Glutamatergic neuron (in vitro differentiated cells): Measurements from ENCODE around the gene XRCC6. TPM values are rescaled to one million over a fixed set of nuclear protein-coding genes. Genes with fewer than 3 reads are reported as not detected.
A peak's percentile ranks its signal among the peaks of the same experiment; 100 is the strongest.
"Not testable (repeated sequence)": the region's sequence is repeated elsewhere in the genome, so short reads cannot be mapped to it uniquely, and the experiment has no call there.

Experiments used
- DNase-seq: peaks from one replicate; pipeline ENCODE4 v3.0.0; 2022
- H3K27ac Mint-ChIP-seq: one replicate; pipeline ENCODE4 v1.8.0; 2020; ENCODE audit warnings: mild to moderate bottlenecking, mixed read lengths, inconsistent platforms; ENCODE audit not compliant: unreplicated experiment
- H3K27me3 Mint-ChIP-seq: one replicate; pipeline ENCODE4 v1.8.0; 2020; ENCODE audit warnings: mild to moderate bottlenecking, moderate library complexity, mixed read lengths, inconsistent platforms; ENCODE audit not compliant: unreplicated experiment
- H3K36me3 Mint-ChIP-seq: one replicate; pipeline ENCODE4 v1.8.0; 2020; ENCODE audit warnings: mild to moderate bottlenecking, mixed read lengths, inconsistent platforms; ENCODE audit not compliant: unreplicated experiment
- H3K4me1 Mint-ChIP-seq: one replicate; pipeline ENCODE4 v1.8.0; 2020; ENCODE audit warnings: mild to moderate bottlenecking, low read depth, mixed read lengths, inconsistent platforms; ENCODE audit not compliant: unreplicated experiment
- H3K4me3 Mint-ChIP-seq: one replicate; pipeline ENCODE4 v1.8.0; 2020; ENCODE audit warnings: mild to moderate bottlenecking, mixed read lengths, inconsistent platforms; ENCODE audit not compliant: unreplicated experiment
- H3K9me3 Mint-ChIP-seq: one replicate; pipeline ENCODE4 v1.8.0; 2020; ENCODE audit warnings: mild to moderate bottlenecking, moderate library complexity, mixed read lengths, inconsistent platforms; ENCODE audit not compliant: unreplicated experiment
- total RNA-seq: library from RNA; stranded (reverse); fragmentation: NEBNext Ultra II Directional; extraction: Animal tissue kit (Norgen Biotek cat#: 25700); gene quantifications from one replicate; pipeline ENCODE4 v1.2.1, GENCODE V29; 2021; ENCODE audit not compliant: unreplicated experiment
- TF ChIP-seq, protein P1 (sequence below): fragments of 200-600 bp; sonication (generic); IDR thresholded peaks from one replicate; pipeline ENCODE4 v1.5.0; 2021; ENCODE audit not compliant: partially characterized antibody, unreplicated experiment

XRCC6 gene
- total RNA-seq, 1 donor from 2014 or later: 155 TPM

DNA sequence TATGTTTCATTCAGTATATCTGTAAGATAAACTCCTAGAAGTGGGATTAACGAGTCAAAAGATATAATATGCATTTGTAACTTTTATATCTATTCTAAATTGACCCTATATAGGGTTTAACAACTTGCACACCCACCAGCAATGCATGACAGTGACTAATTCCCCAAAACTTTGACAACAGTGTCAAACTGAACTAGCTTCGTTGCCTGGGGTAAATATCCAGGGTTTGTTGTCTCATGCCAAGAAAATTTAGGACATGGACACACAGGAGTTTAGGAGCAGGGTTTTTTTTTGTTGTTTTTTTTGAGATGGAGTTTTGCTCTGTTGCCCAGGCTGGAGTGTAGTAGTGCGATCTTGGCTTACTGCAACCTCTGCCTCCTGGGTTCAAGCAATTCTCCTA lies 62.5 kb downstream of the XRCC6 start:
- H3K27ac Mint-ChIP-seq: no peak overlapping the region
- H3K4me3 Mint-ChIP-seq: no peak overlapping the region
- TF ChIP-seq, protein P1, sequence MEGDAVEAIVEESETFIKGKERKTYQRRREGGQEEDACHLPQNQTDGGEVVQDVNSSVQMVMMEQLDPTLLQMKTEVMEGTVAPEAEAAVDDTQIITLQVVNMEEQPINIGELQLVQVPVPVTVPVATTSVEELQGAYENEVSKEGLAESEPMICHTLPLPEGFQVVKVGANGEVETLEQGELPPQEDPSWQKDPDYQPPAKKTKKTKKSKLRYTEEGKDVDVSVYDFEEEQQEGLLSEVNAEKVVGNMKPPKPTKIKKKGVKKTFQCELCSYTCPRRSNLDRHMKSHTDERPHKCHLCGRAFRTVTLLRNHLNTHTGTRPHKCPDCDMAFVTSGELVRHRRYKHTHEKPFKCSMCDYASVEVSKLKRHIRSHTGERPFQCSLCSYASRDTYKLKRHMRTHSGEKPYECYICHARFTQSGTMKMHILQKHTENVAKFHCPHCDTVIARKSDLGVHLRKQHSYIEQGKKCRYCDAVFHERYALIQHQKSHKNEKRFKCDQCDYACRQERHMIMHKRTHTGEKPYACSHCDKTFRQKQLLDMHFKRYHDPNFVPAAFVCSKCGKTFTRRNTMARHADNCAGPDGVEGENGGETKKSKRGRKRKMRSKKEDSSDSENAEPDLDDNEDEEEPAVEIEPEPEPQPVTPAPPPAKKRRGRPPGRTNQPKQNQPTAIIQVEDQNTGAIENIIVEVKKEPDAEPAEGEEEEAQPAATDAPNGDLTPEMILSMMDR: no peak
- peaks cover under 1% of the 10 kb centered on the region for H3K4me1 Mint-ChIP-seq
- peaks cover 4% of the 10 kb centered on the region for H3K36me3 Mint-ChIP-seq
- H3K9me3 Mint-ChIP-seq: peaks cover 4% of the 10 kb centered on the region
- no peak for DNase-seq
- H3K27me3 Mint-ChIP-seq: peaks cover 3% of the 10 kb centered on the region

DNA sequence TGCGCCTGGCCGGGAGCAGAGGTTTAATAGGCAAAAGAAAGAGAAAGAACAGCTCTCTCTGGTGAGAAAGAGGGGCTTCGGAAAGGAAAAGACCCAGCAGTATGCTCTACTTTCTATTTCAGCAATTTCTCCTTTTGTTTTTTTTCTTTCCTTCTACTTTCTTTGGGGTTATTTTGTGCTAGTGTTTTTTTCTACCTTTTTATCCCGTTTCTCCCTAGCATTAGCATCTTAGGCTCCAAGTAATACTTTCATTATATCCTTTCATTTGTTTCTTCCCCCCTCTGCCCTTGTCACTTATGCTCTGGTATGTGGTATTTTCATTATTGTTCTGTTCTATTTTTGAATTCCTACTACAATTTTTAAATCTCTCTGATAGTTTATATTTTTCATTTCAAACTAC lies 63.1 kb downstream of the XRCC6 start:
- Mint-ChIP-seq H3K27ac (no peak overlapping the region), H3K36me3 (peaks cover 4% of the 10 kb centered on the region), H3K4me3 (no peak overlapping the region), H3K4me1 (peaks cover 3% of the 10 kb centered on the region), H3K27me3 (peaks cover 5% of the 10 kb centered on the region), H3K9me3 (peaks cover 6% of the 10 kb centered on the region)
- TF ChIP-seq, protein P1: no peak
- no peak for DNase-seq

DNA sequence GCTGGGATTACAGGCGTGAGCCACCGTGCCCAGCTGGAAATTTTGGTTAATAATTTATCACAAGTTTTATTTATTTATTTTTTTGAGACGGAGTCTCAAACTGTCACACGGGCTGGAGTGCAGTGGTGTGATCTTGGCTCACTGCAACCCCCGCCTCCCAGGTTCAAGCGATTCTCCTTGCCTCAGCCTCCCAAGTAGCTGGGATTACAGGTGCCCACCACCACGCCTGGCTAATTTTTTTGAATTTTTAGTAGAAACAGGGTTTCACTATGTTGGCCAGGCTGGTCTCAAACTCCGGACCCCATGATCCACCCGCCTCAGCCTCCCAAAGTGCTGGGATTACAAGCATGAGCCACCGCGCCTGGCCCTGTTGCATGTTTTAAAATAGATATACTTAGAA lies 65.8 kb downstream of the XRCC6 start:
- not testable (repeated sequence) for H3K27me3 Mint-ChIP-seq

DNA sequence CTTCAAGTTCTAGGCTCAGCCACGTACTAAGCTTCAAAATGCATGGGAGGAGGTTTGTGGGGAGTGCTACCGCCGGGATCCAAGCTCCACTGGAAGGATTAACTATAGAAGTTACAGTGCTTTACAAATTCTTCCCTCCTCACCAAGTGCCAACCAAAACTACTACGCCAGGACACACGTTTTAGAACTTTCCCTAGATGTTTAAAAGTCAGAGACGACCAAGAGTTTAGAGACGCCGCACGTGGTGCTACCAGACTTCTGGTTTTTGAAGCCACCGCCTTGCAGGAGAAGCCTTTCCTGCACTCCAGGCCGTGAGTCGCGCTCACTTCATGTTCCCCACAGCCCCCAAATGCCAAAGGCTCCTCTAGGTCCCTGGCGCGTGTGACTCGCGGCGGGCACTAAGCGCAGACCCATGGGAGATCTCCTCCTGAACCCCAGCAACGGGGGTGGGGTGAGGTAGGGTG lies 66.8 kb downstream of the XRCC6 start:
- Mint-ChIP-seq H3K36me3 (peaks cover 4% of the 10 kb centered on the region), H3K4me3 (peak overlapping the region; percentile 96), H3K27me3 (peaks cover 2% of the 10 kb centered on the region), H3K27ac (peak overlapping the region; percentile 2), H3K4me1 (peaks cover 3% of the 10 kb centered on the region), H3K9me3 (peaks cover 3% of the 10 kb centered on the region)
- TF ChIP-seq, protein P1: no peak
- DNase-seq: no peak

More for the DNA sequence above, 65.8 kb downstream of the XRCC6 start:
- peak overlapping the region; percentile 96 for H3K4me3 Mint-ChIP-seq
- not testable (repeated sequence) for H3K9me3 Mint-ChIP-seq, DNase-seq, H3K4me1 Mint-ChIP-seq, H3K36me3 Mint-ChIP-seq, H3K27ac Mint-ChIP-seq

DNA sequence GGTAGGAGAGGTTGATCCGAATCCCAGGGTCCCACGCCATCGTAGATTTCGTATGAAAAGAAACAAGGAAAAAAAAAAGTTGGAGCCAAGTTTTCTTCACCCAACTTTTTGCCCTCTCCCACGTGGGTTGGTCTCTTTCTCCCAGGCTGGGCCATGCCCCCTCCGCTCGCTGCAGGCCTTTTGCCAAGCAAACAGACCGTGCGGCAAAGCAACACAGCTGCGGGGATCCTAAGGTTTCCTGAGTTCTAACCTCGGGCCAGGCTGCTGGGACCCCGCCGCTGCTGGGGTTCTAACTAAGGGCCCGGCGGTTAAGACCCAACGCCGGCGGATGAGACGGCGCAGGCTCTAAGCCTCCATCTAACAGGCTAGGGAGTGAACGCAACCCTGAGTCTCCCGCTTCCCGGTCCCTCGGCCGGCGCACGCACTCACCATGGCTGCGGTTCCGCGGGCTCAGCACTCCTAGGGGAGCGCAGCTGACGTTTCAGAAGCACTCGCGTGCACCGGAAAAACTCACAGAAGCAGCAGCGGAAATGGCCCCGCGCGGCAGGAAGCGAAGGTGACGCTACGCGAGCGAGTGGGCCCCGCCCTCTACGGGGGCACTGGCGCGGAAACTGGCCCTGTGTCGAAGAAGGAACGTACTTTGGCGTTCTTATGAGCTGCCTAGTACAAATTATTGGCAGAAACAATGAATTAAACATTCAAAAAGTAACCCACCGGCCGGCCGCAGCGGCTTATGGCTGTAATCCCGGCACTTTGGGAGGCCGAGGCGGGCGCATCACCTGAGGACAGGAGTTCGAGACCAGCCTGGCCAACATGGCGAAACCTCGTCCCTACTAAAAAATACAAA lies 67.5 kb downstream of the XRCC6 start, which contains the start of gene SNU13:
SNU13 (minus strand) TSS at position 503 of the 847 bp plus-strand sequence; CDS start at position 432, 71 bp downstream.
- Mint-ChIP-seq H3K9me3 (peaks cover 3% of the 10 kb centered on the region), H3K4me3 (peak within 1 kb of the TSS; percentile 96), H3K27me3 (peaks cover 2% of the 10 kb centered on the region), H3K36me3 (peaks cover 4% of the 10 kb centered on the region), H3K27ac (peak within 1 kb of the TSS; percentile 87), H3K4me1 (peaks cover 3% of the 10 kb centered on the region)
- TF ChIP-seq, protein P1: no peak
- peak; percentile 90 for DNase-seq
